Cardiac septum (tissue), 1 donor: Measurements from ENCODE around the gene ARRDC2. TPM values are rescaled to one million over a fixed set of nuclear protein-coding genes. Genes with fewer than 3 reads are reported as not detected.

Experiments used
- DNase-seq: peaks from one replicate; pipeline ENCODE4 v3.0.0-alpha.2; 2020; ENCODE audit warnings: low spot score
- intact Hi-C: fragments of 100-400 bp; cut with DNase I; formaldehyde crosslinking; loops from one replicate; pipeline ENCODE4 v1.14.0; 2022
- long read RNA-seq: library from polyadenylated mRNA; unstranded; transcript quantifications from one replicate; pipeline ENCODE4 v2.0.0, GENCODE V29; 2021
- total RNA-seq: library from RNA; stranded (reverse); fragmentation: NEBNext Ultra II Directional; extraction: Animal tissue kit (Norgen Biotek cat#: 25700); gene quantifications from one replicate; pipeline ENCODE4 v1.2.1, GENCODE V29; 2021
- donor health status: DM: no; HTN: no; CAD: no.

The ARRDC2 gene
- total RNA-seq = 9.2 TPM
- long read RNA-seq, transcript ARRDC2-202 (8 exons, 2,528 nt) = major isoform, 6 of 16 reads
- long read RNA-seq, partial matches to known transcripts = 2 of 16 reads
- long read RNA-seq, other reads (novel, unspliced or antisense) = 3 of 16 reads

- DNase-seq = peak; percentile 96
- intact Hi-C loops = loop anchor here (1.0 kb wide), 1 partner anchor 50 kb away; no protein-coding TSS in a partner anchor
Measured at GRCh38 chr19:18007917-18008673, at the start of gene ARRDC2. TSS of gene ARRDC2 (plus strand) at chr19:18008170. CDS start at chr19:18008311, 141 bp downstream.

GRCh38 chr19:17963936-17964691 is 43.9 kb upstream of the ARRDC2 start:
- no peak for DNase-seq
- intact Hi-C loops = no loop called here

- intact Hi-C loops = no loop called here
- DNase-seq = no peak
Measured at GRCh38 chr19:17965370-17966128, 42.4 kb upstream of the ARRDC2 start.

GRCh38 chr19:17966129-17966483 is 41.9 kb upstream of the ARRDC2 start:
- no peak for DNase-seq
- intact Hi-C loops = no loop called here

- intact Hi-C loops = no loop called here
- DNase-seq = no peak
Measured at GRCh38 chr19:17966550-17967256, 41.3 kb upstream of the ARRDC2 start, which contains the start of gene KCNN1. TSS of gene KCNN1 (plus strand) at chr19:17967107. CDS start at chr19:17973889, 6,782 bp downstream.

GRCh38 chr19:17967257-17968051 is 40.5 kb upstream of the ARRDC2 start:
- intact Hi-C loops = no loop called here
- DNase-seq = no peak

- DNase-seq = no peak
- intact Hi-C loops = no loop called here
Measured at GRCh38 chr19:17968362-17968761, 39.6 kb upstream of the ARRDC2 start.

DNA sequence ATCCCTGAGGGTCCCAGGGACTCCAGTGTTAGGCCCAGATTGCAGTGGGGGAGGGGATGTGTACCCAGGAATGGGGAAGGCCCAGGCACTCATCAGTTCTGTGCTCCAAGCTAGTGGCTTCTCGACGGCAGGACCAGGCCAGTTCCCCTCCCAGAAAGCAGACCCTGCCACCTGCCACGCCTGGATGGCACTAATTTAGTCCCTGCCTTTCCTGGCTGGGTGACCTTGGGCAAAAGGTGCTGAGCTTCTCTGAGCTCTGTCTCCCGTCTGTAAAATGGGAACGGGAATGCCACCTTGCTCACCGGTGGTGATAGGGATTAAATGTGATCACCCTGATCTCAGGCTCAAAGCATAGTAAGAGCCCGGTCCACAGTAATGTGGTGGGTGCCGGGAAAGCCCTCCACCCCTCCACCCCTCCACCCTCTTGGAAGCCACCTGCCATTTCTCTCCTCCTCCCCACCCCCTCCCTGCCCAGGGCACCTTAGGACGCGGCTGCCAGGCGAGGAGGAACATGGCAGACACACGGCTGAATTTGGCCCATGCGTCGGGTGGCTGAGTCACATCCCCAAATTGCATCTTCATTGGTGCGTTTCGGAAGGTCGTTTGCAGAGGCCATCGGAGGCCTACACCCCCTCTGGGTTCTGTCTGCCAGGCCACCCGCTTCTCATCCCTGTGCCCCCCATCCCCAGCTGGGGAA is 38.7 kb upstream of the ARRDC2 start:
- DNase-seq = no peak
- intact Hi-C loops = no loop called here

GRCh38 chr19:17972230-17972629 is 35.7 kb upstream of the ARRDC2 start:
- DNase-seq = no peak
- intact Hi-C loops = no loop called here

- intact Hi-C loops = no loop called here
- DNase-seq = no peak
Measured at GRCh38 chr19:17973759-17974158, 34.2 kb upstream of the ARRDC2 start.

DNA sequence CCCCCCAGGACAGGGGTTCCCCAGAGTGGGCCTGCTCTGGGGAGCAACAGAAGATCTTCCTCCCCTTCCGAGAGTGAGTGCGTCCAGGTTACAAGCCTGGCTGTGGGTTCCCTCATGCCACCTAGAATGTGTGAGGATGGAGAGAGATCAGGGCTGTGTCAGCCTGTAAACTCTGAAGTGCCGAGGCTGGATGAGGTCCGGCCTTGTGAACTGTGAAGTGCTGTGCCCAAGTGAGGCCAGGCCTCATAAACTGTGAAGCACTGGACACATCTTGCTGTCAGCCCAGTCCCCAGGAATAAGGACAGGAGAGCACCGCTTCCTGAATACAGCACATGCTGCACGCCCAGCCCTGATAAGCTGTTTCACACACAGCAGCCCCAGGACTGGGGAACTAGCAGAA is 33.4 kb upstream of the ARRDC2 start:
- DNase-seq = no peak
- intact Hi-C loops = no loop called here

DNA sequence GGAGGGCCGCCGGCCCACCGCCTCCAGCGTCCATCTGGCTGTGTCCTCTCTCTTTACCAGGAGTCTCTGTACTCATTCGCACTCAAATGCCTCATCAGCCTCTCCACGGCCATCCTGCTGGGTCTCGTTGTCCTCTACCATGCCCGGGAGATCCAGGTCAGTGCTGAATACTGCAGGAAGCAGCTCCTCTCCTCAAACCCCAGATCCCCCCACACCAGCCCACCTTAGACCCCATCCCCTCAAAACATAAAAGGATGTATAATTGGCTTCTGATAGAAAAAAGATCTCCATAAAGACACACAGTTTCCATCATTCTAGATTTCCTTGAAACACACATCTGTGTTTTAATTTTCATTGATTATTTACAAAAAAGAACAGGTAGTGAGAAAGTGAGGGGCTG is 32.9 kb upstream of the ARRDC2 start:
- intact Hi-C loops = no loop called here
- DNase-seq = no peak

GRCh38 chr19:17977021-17977420 is 30.9 kb upstream of the ARRDC2 start:
- intact Hi-C loops = no loop called here
- DNase-seq = no peak

DNA sequence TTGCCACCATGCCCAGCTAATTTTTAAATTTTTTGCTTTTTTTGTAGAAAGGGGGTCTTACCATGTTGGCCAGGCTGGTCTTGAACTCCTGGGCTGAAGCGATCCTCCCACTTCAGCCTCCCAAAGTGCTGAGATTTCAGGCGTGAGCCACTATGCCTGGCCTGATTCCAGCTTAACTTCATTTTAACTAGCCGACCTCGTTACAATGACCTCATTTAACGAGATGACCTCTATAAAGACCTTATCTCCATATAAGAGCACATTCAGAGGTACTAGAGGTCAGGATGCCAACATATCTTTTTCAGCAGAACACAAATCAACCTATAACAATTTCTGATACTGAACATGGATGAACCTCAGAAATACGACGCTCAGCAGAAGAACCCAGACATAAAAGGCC is 30.5 kb upstream of the ARRDC2 start:
- DNase-seq = no peak
- intact Hi-C loops = no loop called here

- no peak for DNase-seq
- intact Hi-C loops = no loop called here
Measured at GRCh38 chr19:17981611-17982010, 26.4 kb upstream of the ARRDC2 start.

- intact Hi-C loops = no loop called here
- DNase-seq = no peak
Measured at GRCh38 chr19:17982430-17982829, 25.5 kb upstream of the ARRDC2 start.

- DNase-seq = no peak
- intact Hi-C loops = no loop called here
Measured at GRCh38 chr19:17985037-17985818, 22.7 kb upstream of the ARRDC2 start.
